NCI-H1930 (cell line): ENCODE results near the gene CDK17.

Source experiments
- DNase-seq, 2 experiments: peaks; one replicate each; lab custom pipeline; 2025; lab: John Stamatoyannopoulos, UW

Gene CDK17

GRCh38 chr12:96261557-96261956 lies 138.7 kb downstream of the CDK17 start:
- no peak for DNase-seq

GRCh38 chr12:96260644-96261043 lies 139.6 kb downstream of the CDK17 start:
- no peak for DNase-seq

DNA sequence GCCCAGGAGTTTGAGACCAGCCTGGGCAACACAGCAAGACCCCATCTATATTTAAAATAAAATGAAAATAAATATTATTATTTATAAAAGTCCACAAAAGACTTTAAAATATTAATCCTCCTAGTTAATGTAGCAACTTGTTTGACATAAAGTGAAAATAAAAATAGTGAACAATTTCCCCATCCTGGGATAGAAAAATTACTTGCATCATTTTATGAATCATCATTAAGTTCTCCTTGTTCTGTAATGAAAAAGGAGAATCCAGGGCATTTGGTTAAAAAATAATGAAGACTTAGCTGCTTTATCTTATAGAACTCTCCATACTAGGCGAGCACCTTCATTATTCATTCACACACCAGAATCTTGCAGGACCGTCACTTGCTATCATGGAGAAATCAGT lies 140.0 kb downstream of the CDK17 start:
- no peak for DNase-seq

DNA sequence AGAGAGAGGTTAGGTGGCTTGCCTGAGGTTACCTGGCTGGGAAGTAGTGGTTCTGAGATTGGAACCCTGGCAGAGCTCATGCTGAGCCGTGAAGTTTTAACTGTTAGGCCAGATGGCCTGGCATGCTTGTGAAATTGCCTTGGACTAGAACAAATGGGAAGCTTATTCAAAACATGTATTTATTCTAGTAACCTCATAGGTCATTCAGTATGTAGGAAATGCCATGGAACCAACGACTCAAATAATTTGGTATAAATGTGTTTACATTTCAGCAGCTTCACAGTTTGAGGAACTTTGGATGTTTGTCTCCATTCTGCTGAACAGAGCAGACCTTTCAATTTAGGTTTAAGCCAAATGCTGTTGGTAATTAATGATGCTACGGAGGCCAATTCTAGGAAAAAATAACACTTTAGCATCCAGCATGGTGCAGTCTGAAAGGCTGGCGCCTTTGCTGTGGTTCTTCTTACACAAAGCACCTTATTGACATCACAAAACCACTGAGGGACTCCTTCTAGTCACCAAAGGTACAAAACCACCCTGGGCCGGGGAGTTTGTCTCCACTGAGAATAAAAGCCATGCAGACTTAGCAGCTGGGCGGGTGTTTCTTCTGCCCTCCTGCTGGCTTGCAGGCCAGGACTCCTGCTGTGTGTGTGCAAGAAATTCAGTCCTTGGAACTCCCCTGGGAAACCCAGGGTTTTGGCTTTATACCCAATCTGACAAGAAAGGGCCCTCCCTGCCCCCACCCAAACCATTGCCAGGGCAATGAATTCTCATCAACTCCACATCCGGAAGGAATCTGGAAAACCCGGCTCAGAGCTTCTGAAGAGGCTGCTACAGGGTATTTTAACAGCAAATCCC lies 141.9 kb downstream of the CDK17 start:
- DNase-seq = no peak

DNA sequence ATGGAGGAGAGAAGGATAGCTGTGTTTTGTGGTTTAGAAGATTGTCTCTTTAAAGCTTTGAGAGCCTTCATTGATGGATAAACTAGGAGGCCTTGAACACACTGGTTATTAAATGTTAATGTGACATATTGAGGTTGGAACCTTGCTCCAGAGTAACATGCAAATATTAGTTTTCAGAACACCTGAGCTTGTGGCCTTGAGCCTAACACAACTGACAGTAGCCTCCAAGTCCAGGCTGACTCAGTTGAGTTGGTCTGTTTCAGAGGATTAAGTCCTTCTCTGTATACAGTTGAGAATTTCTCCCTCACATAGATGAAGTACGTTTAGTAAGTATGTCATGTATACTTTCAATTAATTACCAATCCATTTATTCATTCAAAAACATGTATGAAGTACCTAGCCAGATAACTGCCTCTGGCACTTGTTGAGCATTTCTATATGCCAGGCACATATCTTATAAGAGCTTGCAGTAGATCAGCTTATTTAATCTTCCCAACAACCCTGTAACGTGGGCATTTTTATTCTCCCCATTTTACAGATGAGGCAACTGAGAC lies 142.6 kb downstream of the CDK17 start:
- no peak for DNase-seq

DNA sequence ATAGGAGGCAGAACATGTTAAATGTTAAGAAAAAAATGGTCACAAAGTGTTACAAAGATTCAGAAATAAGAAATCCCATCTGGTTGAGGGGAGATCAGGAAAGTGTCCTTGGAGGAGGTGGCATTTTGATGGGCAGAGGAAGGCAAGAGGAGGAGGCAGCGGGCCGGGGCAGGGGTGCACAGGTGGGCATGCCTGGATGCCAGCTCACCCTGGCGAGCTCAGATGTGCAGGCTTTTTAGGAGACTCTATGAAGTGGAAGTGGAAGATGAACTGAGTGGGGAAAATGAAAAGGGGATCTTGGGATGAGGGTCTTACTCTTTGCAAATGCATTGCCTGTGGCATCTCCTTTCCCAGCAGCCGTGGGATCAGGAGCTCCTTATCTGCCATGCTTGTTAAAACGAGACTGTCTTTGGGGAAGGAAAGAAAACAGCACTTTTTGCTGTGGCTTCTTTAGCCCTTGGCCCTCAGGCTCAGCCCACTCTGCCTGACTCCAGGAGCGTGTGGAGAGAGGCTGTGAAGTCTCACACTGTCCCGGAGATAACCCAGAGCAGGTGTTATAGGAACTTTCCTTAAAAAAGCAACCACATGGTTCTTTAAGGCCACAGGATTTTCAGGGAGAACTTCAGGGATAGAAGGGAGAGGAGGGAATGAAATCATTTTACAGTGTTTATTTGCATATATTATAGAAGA lies 143.4 kb downstream of the CDK17 start:
- DNase-seq = no peak

- DNase-seq = no peak
Measured at GRCh38 chr12:96255077-96255476, 145.2 kb downstream of the CDK17 start.

DNA sequence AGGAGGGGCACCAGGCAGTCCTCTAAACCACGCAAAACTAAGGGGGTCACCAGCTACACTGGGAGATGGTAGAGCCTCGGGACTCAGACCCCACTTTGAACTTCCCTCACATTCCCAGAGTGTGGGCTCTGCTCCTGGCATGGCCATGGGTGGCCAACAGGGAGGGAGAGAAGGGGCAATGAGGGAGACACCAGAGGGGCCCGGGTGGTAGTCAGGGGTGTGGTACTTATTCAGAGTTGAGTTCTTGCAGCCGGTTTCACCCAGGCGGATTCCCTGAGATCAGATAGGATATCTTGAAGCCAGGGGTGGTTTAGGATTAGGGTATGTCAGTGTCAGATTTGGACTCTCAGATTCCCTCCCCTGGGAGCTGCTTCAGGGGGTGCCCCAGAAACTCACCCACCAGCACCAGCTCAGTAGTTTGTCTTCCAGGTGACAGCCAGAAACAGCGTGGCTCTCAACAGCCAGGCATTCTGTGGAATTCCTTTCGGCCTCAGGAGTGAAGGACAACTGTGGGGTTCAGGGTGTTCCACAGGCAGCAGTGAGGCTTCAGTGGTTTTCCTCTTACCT lies 150.0 kb downstream of the CDK17 start:
- no peak for DNase-seq

DNA sequence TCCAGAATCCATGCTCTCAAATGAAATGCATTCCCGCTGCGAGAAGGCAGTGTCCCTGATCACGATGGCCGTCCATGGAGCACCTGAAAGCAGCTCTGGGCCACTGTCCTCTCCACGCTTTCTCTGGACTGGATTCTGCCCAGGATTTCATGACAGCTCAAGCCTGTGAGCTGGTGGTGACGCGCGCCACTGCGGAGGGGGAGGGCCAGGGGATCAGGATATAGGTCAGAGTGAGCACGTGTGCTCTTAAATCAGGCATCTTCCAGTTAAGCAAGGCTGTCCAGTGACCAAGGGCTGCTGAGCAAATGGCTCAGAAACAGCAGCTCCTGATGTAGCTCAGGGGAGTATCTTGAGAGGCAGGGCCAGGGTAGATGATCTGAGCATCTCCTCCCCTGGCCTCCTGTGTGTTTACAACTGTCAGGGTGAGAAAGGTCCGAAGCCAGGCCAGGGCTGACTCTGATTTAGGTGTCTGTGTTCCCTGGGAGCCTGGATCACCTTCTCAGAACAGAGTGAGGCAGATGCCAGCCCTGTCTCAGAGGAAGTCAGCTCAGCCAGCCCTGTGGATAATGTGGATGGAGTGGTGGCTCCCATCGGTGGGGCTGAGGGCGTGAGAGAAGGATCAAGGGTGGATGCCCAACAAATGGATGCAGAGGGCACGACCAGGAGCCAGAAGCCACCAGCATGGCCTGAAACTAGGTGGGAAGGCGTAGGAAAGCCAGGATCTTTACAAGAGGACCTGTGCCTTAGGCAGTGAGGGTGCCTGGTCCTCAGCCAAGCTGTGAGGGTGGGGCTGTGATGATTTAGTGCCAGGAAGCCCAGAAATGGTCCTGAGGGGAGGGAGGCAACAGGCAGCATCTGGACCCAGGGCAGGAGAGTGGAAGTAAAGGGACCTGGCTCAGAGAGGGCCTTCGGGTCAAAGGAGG lies 150.8 kb downstream of the CDK17 start:
- DNase-seq = no peak

DNA sequence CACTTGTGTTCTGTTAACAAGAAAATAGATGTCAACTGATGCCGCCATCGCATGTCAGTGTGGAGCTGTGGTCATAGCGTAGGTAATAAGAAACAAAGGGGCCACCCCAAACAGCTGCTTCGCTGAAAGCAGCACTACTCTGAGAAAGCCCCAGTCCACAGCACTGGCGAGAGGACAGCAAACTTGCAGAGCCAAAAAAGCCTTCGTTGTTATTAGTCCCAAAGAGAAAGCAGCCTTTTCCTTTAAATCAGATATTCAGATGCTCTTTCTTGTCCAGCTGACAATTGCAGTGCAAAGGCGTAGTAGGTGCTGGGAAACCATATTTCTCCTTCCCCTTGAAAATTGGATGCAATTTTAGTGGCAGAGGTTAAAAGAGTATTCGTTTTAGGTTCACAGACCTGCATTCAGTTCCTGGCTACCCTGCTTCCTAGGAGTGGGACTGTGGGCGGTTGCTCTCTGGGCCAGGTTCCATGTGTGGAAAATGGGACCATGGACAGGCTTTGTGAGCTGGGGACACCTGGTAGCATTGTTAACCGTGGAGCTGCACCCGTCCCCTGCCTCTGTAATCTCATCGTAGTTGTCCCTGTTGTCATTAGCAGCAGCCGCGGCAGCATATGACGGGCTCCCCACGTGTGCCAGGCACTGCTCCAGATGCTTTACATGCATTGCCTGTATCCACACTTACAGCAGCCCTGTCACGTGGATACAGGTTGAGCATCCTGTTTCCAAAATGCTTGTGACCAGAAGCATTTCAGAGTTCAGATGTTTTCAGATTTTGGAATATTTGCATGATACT lies 151.9 kb downstream of the CDK17 start:
- DNase-seq = no peak

GRCh38 chr12:96247563-96247962 lies 152.7 kb downstream of the CDK17 start:
- no peak for DNase-seq

- no peak for DNase-seq
Measured at GRCh38 chr12:96246926-96247505, 153.2 kb downstream of the CDK17 start.

GRCh38 chr12:96244826-96245225 lies 155.4 kb downstream of the CDK17 start:
- no peak for DNase-seq

- no peak for DNase-seq
Measured at GRCh38 chr12:96242597-96242996, 157.6 kb downstream of the CDK17 start.

GRCh38 chr12:96241846-96242256 lies 158.4 kb downstream of the CDK17 start:
- no peak for DNase-seq

DNA sequence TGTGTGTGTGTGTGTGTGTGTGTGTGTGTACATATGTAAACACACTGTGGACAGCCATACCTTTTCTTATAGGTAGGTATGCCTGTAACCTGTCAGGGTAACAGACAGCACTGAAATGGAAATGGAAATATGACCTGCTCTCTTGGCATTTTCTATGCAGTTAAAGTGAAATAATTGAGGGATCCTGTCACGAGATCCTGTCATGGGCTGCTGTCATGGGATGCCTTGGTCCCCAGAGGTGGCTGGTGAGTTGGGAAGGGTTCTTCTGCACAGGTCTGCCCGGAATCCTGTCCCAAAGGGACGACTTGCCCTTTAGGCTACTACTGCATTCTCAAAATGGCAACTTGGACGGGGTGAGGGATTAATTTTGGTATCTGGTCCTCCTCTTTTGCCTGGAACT lies 158.8 kb downstream of the CDK17 start:
- no peak for DNase-seq

- no peak for DNase-seq
Measured at GRCh38 chr12:96240656-96241055, 159.6 kb downstream of the CDK17 start.

DNA sequence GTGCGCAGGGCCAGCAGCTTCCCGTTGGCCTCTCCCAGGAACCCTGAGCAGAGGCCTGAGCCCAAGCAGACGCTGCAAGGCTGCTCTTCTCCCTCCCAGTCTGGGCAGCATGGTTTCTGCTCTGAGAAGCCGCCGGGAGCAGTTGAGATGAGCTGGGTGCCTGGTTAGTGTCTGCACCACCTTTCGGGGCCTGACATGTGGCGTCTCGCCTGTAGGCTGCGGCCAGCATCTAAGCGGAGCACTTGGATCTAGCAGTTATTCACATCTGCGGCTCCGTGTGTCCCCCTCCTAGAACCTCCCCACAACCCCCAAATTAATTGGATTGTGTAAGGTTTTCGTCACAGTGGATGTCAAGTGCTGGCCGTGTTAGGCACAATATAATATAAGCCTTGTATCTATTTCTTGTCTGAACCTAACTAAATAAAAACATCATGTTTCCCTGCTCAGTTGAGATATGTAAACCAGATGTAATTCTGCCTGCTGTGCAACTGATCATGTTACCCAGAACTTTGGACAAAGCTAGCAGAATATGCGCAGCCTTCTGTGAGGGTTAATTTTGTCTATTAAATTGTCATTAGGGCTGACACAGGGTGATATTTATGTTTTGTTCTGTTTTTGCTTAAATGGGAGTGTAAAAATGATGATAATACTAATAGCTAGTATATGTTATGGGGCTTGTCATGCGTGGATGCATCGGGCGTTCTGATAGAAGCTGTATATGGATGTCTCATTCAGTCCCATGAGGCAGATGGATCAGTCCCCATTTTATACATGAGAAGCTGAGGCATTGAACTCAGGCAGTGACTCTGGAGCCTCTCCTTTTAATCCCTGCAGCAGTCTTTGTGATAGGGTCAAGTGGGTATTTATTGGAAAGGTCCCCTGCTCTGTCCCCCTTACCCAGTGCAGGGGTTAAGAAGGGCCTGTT lies 160.3 kb downstream of the CDK17 start:
- no peak for DNase-seq

DNA sequence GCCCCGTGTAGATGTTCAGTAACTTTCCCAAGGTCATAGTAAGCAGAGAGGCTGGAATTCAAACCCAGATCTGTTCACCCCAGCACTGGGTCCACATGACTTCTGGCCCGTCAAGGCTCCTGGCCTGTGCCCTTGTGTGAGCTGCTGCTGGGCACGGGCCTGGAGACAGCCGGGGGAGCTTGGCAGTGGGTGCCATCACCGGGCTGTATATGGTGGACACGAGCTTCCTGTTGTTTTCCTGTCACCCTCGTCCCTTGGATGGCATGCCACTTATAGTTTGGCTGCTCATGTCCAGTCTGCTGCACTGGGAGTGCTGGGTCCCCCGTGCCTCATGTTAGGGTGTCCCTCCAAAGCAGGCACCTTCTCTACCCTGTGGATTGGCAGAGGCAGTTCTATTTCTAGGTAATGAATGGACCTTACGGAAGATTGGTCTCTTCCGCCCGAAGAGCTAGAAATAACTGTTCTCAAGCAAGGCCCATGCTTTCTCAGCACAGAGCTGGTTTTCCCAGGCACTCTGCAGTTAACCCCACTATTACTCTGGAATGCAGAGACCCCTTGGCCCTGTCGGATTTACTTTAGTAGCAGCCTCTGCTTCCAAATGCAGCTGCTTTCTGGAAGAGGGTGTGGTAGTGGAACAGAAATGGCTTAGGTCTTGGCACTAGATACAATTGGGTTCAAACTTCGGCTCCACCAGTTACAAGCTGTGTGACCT lies 161.7 kb downstream of the CDK17 start:
- no peak for DNase-seq
